ENCODE results near the gene TM4SF20.
A peak's percentile ranks its signal among the peaks of the same experiment; 100 is the strongest.
"Not testable (repeated sequence)": the region's sequence is repeated elsewhere in the genome, so short reads cannot be mapped to it uniquely, and the experiment has no call there.

Gene TM4SF20

GRCh38 chr2:227398684-227399670, 19.9 kb upstream of the TM4SF20 start:
- DNase-seq = no peak

- DNase-seq = no peak
Observed at GRCh38 chr2:227397562-227397961, 18.5 kb upstream of the TM4SF20 start.

GRCh38 chr2:227395556-227395955, 16.4 kb upstream of the TM4SF20 start:
- no peak for DNase-seq

- DNase-seq = no peak
Observed at GRCh38 chr2:227394401-227394800, 15.3 kb upstream of the TM4SF20 start.

- no peak for DNase-seq
Observed at GRCh38 chr2:227390468-227391256, 11.6 kb upstream of the TM4SF20 start.

- no peak for DNase-seq
Observed at GRCh38 chr2:227389661-227390060, 10.6 kb upstream of the TM4SF20 start.

- DNase-seq = no peak
Observed at GRCh38 chr2:227389231-227389630, 10.1 kb upstream of the TM4SF20 start.

- DNase-seq = no peak
Observed at GRCh38 chr2:227388537-227389011, 9.5 kb upstream of the TM4SF20 start.

GRCh38 chr2:227387583-227387982, 8.5 kb upstream of the TM4SF20 start, which contains the start of gene SCYGR1:
SCYGR1 (minus strand) TSS chr2:227387949; CDS start chr2:227387949, 0 bp downstream.
- not testable (repeated sequence) for DNase-seq

GRCh38 chr2:227386630-227387029, 7.5 kb upstream of the TM4SF20 start:
- no peak for DNase-seq

- DNase-seq = no peak
Observed at GRCh38 chr2:227383686-227384085, 4.6 kb upstream of the TM4SF20 start.

GRCh38 chr2:227382241-227382835, 3.2 kb upstream of the TM4SF20 start:
- DNase-seq = not testable (repeated sequence)

- no peak for DNase-seq
Observed at GRCh38 chr2:227378371-227378782, 729 bp downstream of the TM4SF20 start.

- DNase-seq = no peak
Observed at GRCh38 chr2:227377467-227378351, 1.4 kb downstream of the TM4SF20 start.

- no peak for DNase-seq
Observed at GRCh38 chr2:227376656-227377396, 2.3 kb downstream of the TM4SF20 start.

GRCh38 chr2:227374158-227374557, 4.9 kb downstream of the TM4SF20 start:
- peak; percentile 56 to 77 for DNase-seq

GRCh38 chr2:227373389-227373788, 5.7 kb downstream of the TM4SF20 start:
- no peak for DNase-seq

GRCh38 chr2:227370791-227371312, 8.3 kb downstream of the TM4SF20 start:
- peak; percentile 74 to 76 for DNase-seq

- DNase-seq = no peak
Observed at GRCh38 chr2:227370092-227370491, 9.0 kb downstream of the TM4SF20 start.

GRCh38 chr2:227368574-227368973, 10.5 kb downstream of the TM4SF20 start:
- DNase-seq = peak; percentile 18 to 20

GRCh38 chr2:227367427-227367795, 11.7 kb downstream of the TM4SF20 start:
- DNase-seq = no peak

All from AML-193 (cell line).